SK-N-SH (cell line): ENCODE data around the gene MAP7D3.

ENCODE experiments used
- NFIC ChIP-seq: IDR thresholded peaks from 2 replicates; pipeline ENCODE4 v1.4.0; 2012; ENCODE audit warnings: borderline replicate concordance
- TCF12 ChIP-seq: IDR thresholded peaks from 2 replicates; pipeline ENCODE4 v1.4.0; 2012
- YY1 ChIP-seq: IDR thresholded peaks from 2 replicates; pipeline ENCODE4 v1.4.0; 2012; ENCODE audit warnings: low read depth, mild to moderate bottlenecking
- TF ChIP-seq, protein P1 (sequence below): fragments of 200-600 bp; sonication (generic); IDR thresholded peaks from 2 replicates; pipeline ENCODE4 v1.6.1; 2017; ENCODE audit warnings: antibody characterized with exemption, mild to moderate bottlenecking, moderate library complexity

DNA sequence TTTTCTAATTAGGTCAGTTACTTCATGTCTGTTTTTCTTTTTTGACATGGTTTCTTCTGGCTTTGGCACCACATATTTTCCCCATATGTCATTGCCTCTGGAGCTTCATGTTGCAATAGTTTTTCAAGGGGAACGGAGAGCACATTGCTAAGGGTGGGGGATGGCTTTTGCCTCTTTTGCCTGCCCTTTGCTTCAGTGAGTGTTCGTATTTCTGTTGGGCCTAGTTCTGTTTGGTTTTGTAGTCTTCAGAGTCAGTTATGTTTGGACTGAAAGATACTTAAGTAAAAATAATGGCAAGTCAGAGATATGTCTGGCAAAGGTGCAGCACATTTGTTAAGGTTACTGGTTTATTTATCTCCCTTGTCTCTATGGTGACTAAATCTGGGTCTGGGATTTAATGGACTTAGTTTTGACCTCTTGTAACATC lies 74.8 kb downstream of the MAP7D3 start:
- TF ChIP-seq YY1 (no peak), TCF12 (peak; percentile 79), NFIC (peak; percentile 56)
- TF ChIP-seq, protein P1, sequence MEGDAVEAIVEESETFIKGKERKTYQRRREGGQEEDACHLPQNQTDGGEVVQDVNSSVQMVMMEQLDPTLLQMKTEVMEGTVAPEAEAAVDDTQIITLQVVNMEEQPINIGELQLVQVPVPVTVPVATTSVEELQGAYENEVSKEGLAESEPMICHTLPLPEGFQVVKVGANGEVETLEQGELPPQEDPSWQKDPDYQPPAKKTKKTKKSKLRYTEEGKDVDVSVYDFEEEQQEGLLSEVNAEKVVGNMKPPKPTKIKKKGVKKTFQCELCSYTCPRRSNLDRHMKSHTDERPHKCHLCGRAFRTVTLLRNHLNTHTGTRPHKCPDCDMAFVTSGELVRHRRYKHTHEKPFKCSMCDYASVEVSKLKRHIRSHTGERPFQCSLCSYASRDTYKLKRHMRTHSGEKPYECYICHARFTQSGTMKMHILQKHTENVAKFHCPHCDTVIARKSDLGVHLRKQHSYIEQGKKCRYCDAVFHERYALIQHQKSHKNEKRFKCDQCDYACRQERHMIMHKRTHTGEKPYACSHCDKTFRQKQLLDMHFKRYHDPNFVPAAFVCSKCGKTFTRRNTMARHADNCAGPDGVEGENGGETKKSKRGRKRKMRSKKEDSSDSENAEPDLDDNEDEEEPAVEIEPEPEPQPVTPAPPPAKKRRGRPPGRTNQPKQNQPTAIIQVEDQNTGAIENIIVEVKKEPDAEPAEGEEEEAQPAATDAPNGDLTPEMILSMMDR: no peak
